ENCODE data around the gene ZSCAN16.

- TF ChIP-seq CTCF (IDR thresholded peaks at IDR 0.05 in 8 of 11, conservative IDR thresholded peaks at IDR 0.05 in 3 of 11) (no peak), POLR2A (IDR thresholded peaks at IDR 0.05) (no peak)
Measured at GRCh38 chr6:28167926-28168325, 43.5 kb downstream of the ZSCAN16 start.

Measured in spleen (tissue), 7 donors.